ENCODE results near the gene DDX1.

DDX1 gene

DNA sequence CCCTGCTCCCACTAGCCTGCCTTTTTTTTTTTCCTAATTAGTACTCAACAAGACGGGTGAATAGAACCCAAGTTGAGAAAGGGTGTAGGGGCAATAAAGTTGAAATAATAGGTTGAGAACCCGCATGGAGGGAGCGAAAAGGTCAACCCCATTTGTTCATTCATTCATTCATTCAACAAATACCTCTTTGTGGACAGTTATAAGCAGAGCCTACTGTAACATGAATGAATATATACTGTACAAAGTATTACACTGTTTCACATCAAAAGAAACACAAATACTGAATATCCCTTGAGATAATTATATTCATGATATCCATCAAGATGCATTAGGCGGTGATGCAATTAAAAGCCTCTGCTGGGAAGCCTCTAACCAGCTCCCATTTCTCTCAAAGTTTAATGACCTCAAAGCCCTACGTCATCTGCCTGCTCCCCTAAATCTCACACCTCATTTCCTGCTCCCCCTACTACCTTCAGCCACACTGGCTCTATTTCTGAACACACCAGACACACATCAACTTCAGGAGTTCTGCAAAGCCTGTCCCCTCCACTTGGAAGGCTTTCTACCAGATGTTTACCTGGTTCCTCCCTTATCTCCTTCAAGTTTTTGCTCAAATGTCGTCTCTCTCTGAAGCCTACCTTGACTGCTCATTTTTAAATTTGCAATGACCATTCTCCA is 29.2 kb upstream of the DDX1 start:
- no peak for DNase-seq

DNA sequence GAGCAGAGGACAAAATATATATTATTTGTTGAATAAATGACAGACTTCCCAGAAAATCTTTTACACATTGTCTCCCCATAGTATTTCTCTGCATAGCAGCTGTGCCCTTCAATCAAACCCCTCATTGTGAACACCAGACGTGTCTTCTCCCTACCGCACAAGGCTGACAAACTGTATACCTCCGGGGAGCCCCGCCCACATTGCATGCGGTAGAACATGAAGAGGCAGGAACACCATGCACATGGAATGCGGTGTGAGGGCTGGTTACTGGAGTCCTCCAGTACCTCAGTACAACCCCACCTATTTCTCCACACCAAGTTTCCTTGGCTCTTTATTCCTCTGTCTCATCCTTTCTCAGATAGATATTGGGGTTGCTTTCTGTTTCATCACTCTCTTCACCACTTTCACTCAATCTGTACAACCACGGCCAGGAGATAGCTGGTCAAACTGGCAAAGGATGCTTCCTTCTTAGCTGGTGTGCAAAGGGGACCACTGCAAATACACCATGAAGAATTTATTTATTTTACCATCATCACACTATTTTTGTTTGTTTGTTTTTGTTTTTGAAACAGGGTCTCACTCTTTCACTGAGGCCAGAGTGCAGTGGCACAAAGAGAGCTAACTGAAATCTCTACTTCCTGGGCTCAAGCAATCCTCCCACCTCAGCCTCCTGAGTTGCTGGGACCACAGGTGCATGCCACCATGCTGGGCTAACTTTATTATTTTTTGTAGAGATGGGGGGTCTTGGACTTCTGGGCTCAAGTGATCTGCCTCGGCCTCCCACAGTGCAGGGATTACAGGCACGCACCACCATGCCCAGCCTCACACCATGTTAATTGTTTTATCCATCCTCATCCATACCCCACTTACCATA is 28.2 kb upstream of the DDX1 start:
- no peak for DNase-seq

DNA sequence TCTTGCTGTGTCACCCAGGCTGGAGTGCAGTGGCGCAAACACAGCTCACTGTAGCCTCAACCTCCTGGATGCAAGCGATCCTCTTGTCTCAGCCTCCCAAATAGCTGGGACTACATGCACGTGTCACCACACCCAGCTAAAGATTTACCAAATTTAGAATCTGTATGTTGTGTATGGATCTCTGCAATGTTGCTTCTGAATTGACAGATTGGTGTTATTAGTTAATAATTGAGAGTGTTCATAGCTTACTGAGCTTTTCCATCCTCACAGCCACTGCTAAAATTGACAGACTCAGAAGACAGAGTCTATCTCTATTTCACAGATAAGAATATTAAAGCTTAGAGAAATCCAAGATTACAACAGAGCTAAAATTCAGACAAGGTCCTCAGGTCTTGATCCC is 26.3 kb upstream of the DDX1 start:
- no peak for DNase-seq

DNA sequence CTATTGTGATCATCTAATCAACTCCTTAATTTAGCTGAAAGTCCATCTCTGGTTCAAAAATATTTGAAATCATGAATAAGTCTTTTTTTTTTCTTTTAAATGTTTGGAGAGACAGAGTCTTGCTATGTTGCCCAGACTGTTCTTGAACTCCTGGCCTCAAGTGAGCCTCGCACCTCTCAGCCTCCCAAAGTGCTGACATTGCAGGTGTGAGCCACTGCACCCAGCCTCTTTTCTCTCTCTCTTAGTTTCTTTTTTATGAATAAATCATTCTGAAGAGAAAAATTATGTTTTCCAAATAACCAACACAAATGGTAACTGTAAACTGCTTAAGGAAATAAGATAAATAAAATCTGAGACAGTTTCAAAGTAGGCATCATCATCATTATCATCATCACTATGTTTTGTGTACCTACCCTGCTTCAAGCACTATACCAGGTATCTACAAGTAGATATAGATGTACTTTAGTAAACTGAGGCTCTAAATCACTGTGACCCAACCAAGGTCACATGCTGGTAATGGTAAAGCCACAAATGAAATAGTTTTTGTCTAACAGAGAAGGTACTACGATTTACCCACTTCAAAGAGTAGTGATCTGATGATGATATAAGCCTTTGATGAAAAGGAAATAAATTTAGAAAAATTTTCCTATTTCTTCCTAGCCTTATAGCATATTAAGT is 25.5 kb upstream of the DDX1 start:
- DNase-seq = no peak

DNA sequence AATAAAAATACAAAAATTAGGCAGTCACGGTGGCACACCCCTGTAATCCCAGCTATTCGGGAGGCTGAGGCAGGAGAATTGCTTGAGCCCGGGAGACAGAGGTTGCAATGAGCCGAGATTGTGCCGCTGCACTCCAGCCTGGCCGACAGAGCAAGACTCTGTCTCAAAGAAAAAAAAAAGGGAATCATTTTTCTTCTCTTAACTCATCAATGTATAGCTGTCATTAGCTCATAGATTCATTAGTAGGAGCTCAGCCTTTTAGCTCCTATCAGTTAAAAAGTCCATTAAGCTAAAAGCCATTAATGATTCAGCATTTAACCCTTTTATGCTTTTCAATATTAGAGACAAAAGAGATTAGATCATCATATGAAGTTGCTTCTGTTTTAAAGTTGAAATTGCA is 24.8 kb upstream of the DDX1 start:
- no peak for DNase-seq

DNA sequence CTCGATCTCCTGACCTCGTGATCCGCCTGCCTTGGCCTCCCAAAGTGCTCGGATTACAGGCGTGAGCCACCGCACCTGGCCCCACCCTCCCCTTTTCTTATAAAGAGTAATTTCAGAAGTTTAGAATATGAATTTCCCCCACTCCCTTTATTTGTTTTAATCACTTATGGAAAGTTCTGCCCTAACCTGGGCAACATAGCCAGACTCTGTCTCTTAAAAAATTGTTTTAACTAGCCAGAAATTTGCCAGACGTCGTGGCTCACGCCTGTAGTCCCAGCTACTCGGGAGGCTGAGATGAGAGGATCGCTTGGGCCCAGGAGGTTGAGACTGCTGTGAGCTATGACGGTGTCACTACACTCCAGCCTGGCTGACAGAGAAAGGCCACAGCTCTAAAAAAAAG is 22.8 kb upstream of the DDX1 start:
- DNase-seq = no peak

DNA sequence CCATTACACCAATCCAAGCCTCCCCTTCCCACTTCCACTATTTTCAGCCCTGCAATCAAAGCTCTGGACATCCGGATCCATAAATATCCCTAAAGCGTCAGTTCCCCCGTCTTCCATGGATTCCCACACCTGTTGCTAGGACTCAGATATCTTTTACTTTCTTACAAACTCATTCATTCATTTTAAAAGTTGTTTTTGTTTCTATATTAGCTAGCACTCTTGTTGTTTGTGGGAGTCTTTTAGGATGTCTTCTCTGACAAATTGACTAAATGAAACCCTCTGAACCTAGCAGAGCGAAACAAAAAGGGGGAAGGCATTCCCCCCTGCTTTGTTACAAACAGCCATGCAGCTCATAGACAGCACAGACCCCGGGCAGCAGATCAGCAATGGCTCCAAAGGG is 21.6 kb upstream of the DDX1 start:
- DNase-seq = no peak

DNA sequence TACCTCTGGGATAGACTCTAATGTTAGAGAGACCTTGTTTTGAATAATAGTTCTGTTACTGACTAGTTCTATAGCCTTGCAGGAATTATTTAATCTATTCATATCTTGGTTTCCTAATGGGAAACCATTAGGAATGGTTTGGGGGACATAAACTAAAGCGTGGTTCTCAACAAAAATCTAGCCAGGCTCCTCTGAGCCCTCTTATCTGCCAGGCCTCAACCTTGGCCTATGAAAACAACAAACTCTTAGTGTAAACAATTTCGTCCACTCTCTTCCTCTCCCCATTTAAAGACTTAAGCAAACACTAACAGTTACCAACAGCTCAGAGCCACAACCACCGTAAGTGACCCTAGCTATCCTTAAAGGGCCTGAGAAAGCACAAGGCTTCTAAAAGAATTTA is 19.9 kb upstream of the DDX1 start:
- no peak for DNase-seq

DNA sequence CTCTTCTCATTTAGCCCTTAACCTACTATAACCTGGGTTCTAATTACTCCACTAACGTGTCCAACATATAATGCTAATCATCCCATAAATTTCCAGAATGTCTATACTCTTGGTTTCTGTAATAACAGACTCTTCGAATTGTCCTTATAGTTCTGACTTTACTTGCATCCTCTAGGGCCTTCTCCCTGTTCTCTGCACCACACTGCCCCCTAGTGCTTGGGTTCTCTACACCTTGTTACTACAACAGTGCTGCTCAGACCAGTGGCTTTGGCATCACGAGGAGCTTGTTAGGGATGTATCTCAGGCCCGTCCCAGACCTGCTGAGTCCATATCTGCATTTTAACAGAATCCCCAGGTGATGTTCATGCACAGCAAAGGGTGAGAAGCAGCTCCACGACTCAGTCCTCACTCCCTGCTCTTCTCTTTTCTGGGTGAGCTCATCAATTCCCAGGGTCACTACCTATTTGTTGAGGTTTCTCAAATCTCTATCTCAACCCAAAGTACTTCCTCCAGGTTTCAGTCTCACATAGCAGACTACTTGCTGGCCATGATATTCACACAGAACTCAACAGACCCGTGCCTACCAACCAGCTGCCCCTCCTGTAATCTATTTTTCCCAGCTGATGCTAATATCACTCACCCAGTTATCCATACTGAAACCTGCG is 14.5 kb upstream of the DDX1 start:
- DNase-seq = peak; percentile 88 to 91

DNA sequence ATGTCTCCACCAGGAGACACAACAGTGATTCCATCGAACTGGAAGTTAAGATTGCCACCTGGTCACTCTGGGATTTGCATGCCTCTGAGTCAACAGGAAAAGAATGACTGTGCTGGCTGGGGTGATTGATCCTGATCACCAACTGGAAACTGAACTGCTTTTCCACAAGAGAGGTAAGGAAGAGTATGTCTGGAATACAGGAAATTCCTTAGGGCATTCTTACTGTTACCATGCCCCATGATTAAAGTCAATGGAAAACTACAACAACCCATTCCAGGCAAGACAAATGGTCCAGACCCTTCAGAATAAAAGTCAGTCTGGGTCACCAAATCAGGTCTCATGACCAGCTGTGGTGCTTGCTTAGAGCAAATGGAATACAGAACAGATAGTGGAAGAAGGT is 12.0 kb upstream of the DDX1 start:
- no peak for DNase-seq

DNA sequence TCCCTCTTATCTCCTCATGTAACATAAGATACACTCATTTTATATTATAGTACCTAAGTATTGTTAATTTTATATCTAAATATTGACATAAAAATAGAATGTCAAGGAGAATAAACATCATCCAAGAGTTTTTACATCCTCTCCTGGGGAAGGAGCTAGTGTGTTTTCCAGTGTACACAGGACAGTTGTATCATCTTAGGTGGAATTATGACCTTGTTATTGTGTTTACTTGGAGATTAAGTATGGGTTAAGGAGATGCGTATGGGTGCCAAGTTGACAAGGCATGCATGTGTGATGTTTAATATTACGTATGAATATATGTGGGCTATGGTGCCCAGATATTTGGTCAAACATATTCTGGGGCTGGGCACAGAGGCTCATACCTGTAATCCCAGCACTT is 11.2 kb upstream of the DDX1 start:
- no peak for DNase-seq

DNA sequence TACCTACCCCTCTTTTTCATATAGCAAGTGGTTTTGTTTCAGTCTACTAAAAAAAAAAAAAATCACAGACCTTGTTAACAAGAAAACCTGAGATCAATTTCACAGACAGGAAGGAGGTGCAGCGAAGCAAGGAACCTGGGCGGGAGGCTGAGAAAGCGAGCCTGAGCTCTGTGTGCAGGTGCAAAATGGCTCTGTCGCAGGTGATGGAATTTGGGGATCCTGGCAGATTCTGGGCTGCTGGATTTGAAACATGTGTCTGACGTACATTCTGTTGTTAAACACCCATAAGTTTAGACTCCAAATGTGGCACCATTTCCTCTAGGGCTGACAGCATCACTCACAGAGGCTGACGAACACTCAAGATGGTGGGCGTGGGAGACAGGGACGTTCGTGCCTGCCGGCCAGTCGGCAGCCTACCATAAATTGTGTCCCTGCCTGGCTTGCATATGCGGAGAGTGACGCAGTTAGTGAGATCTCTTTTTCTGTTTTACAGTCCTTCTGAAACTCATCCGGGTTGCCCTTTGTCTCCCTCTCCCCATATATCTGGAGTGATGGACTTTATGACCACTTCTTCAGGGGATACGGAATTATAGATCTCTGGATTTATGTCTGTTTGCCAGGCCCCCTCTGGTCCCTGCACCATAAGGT is 8.8 kb upstream of the DDX1 start:
- DNase-seq = no peak

DNA sequence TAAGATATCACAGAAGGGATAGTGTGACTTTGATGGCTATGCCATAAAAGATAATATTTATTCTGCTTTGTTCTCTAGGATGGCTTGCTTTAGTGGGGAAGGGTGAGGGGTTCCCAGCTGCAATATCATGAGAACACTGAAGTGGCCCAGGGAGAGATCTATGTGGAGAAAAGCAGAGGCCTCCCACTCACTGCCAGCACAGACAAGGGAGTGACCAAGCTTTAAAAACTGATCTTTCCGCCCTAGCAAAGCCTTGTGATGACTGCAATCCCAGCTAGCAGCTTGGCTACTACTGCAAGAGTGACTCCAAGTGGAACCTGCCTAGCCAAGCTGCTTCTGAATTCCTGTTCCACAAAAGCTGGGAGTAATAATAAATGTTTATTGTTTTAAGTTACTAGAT is 7.8 kb upstream of the DDX1 start:
- DNase-seq = no peak

DNA sequence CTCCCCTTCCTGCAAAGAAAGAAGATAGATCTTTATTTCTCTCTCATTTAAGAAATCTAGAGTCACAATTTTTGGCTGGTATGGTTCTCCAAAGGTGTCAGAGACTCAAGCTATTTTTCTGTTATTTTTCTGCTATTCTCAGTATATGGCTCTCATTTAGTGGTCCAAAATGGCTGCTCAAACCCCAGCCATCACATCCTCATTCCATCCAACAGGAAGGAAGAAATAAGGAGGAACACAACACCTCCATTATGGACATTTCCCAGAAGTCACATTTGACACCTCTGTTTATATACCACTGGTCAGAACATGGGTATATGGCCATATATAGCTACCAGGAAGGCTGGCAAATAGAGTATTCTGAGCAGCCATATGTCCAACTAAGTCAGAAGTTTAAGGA is 7.4 kb upstream of the DDX1 start:
- DNase-seq = no peak

DNA sequence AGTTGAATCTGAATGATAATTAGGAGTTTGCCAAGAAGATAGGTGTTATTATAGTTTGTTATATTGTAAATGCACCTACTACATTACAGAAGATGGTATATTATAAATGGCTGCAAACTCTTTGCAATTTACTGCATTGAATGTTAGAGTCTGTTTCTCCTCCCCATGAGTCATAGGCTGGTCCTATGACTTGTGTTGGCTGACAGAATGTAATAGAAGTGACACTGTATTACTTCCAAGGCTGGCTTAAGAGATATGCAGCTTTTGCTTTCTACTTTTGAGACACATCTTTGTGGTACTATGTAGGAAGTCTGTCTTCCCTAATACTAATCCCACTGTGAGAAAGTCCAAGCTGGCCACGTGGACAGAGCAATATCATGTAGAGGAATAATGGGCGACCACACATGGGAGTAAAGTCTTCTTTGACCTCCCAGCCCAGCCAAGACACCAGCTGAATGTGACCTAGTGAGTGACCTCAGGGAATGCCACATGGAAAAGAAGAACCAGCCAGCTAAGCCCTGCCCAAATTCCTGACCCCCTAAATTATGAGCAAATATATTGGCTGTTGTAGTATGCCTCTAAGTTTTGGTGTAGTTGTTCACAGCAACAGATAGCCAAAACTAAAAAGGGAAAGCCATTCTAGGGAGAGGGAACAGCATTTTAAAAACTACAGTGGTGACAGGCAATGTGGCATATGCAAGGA is 6.8 kb upstream of the DDX1 start:
- DNase-seq = no peak

DNA sequence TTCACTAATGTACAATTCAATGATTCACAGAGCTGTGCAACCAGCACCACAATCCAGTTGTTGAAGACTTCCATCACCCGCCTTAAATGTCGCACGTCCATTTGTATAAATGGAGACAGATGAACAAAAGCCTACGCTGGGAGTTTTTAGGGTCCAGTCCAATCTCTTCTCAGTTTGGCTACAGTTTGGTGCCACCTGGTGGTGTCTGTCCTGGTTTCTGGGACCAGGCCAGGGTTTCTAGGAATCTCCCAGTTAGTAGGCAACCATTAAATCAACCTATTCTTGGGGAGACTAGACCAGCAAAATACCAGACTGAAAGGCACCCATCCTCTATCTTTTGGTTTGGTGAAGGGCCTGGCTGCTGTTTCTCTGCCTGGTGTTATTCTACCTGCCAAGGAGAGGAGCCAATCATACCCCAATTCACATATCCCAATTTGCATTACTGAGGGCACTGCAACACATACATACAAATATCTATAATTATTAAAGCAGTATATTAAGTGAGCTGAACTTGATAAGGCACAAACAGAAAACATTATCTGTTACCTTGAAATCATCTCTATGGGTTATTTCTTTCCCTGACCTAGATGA is 3.2 kb upstream of the DDX1 start:
- DNase-seq = peak; percentile 74 to 86

DNA sequence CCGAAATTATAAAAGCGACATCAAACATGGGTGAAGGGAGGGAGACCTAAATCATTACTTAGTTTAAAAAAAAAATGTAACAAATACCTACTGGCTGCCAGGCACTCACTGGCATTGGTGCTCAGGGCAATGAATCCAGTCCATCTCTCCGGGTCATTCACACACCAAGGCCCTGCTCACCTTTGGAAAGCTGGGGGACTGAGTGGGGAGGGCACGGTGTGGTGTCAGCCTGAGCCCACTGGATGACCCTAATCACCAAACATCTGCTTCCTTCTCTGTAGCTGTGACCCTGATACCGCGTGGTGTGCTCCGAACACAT is 336 bp upstream of the DDX1 start:
- DNase-seq = no peak

DNA sequence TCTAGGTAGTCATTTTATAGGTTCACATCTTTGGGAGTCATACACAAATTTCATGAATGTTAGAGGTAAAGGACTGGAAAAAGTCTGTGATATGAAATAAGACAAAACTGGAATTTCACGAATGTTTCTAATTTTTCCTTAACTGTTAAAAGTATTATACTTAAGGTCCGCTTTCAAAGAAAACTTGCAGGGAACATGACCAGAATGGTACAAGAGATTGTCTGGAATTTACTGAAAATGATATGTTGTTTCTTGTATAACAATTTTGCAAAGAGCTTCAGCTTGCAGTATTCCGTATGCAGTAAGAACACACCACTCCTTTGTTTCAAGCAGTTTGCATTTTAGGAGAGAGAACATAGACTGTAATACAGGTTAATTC is 1.6 kb downstream of the DDX1 start:
- DNase-seq = no peak

DNA sequence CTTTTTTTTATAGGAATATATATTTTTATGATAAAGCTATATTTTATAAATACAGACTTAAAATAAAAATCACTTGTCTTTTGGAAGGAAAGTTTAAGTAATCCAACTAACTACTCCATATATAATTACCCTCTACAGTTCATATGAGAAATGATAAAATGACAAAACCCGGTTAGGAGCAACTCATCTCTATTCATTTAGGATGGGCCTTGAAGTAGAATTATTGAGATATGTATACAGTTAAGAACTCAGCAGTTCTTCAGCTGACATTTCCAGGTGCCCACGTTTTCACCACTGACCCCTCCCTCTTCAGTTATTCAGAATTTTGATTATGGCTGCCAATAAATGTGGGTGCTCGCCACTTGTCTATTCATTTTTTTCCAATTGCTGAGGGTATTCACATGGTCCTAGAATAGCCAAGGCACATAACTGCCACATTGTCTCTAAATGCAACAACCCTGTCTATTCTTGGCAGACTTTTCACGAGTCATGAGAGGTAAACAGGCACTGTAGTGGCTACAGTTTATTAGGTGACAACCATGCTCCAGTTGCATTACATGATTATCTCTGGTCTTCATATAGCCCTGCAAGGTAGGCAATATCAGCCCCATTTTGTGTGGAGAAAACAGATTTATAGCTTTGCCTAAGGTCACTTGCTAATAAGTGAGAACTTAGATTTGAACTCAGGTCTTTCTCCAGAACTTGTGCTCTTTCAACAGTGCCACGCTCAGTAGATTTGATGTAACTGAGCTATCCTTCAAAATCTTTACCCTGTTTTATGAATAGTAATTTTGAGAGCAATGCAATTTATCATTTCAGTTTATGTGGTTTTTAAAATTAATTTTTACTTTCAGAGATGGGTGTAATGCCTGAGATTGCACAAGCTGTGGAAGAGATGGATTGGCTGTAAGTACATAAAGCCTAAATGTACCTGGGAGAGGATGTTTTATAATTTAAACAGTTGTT is 2.9 kb downstream of the DDX1 start:
- DNase-seq = no peak

DNA sequence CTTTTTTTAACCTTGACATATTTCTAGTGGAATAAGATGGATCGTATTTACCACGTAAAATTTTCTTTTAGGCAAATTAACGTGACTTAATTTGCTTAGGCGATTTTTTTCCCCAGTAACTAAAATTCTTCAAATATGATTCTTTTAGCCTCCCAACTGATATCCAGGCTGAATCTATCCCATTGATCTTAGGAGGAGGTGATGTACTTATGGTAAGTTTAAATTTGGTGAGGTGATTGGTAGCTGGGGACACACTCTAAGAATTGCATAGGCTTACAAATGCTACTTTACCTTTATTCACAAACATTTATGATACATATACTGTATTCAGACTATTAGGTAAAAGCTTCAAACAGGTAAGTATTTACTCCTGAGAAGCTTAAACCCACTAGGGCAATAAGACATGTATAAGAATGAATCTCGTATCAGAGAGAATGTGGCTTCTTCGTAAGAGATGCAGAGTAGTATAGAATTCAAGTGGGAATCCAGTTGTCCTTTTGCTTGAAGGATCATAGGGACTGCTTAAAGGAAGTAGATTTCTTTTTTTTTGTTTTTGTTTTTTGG is 3.8 kb downstream of the DDX1 start:
- no peak for DNase-seq

DNA sequence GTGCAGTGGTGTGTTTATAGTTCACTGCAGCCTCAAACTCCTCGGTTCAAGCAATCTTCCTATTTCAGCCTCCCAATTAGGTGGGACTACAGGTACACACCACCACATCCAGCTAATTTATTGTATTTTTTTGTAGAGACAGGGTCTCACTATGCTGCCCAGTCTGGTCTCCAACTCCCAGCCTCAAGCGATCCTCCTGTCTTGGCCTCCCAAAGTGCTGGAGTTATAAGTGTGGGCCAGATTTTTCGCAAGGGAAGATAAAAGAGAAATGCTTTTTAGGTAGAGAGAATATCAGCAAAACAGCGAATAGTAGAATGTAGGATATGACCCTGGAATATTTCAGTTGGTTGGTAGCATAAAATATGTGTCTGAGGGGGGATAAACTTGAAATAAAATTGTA is 4.3 kb downstream of the DDX1 start:
- DNase-seq = no peak
